K562 (cell line): ENCODE results near the gene SOBP. TPM values are rescaled to one million over a fixed set of nuclear protein-coding genes. Genes with fewer than 3 reads are reported as not detected.

Experiments
- ATAC-seq: fragments of 200-7000 bp; cut with Tn5 transposase; 3 replicates; pipeline ENCODE4 v1.9.1; 2020; ENCODE audit warnings: moderate library complexity
- BruUV-seq: library from RNA; stranded (reverse); fragments of 400-500 nt; replicated peaks from 2 replicates; lab custom pipeline; 2021; lab: Mats Ljungman, UMichigan
- CTCF ChIA-PET: fragments of 300-600 bp; formaldehyde crosslinking; extraction: SDS; loops from one replicate; lab custom pipeline; 2021; ENCODE audit warnings: low intra/inter-chr PET ratio; lab: Yijun Ruan, JAX
- POLR2A ChIA-PET: fragments of 300-600, 350-650 bp; sonication (Branson Sonifier 250); formaldehyde crosslinking; extraction: SDS; loops from one replicate; lab custom pipeline; 2021; ENCODE audit warnings: antibody characterized with exemption, inconsistent platforms; lab: Yijun Ruan, JAX
- DNase-seq, 4 experiments: peaks; one replicate each; pipeline versions ENCODE4 v3.0.0 to v3.0.0-alpha.2; 2011 to 2018; ENCODE audit warnings: low spot score in 3 of 4, mixed read lengths in 3 of 4; ENCODE audit errors: extremely low read depth in 1 of 4
- FAIRE-seq: peaks from 2 replicates; lab custom pipeline; 2011; peaks lifted over from hg19 to GRCh38; lab: Jason Lieb, UNC
- H2AFZ ChIP-seq: 2 replicates; pipeline ENCODE4 v1.6.0; 2011; ENCODE audit warnings: low read depth, low read length, control low read depth, inconsistent platforms
- H3K27ac ChIP-seq: fragments of 200-600 bp; 3 replicates; pipeline ENCODE4 v1.8.0; 2011; ENCODE audit warnings: low read depth, mild to moderate bottlenecking, control low read depth, inconsistent platforms, low read length, moderate library complexity, mixed read lengths; ENCODE audit errors: extremely low read depth
- H3K27me3 ChIP-seq, 2 experiments: fragments of 300-600 bp in 1 of 2; 2 replicates in 1 of 2; 3 replicates in 1 of 2; pipeline versions ENCODE4 v1.6.0 to v1.8.0; 2011; ENCODE audit warnings: inconsistent platforms in 2 of 2, low read length in 2 of 2, mild to moderate bottlenecking in 1 of 2, mixed read lengths in 1 of 2, moderate library complexity in 1 of 2; ENCODE audit not compliant: control insufficient read depth in 2 of 2, insufficient read depth in 2 of 2
- H3K36me3 ChIP-seq: fragments of 300-600 bp; 3 replicates; pipeline ENCODE4 v1.8.0; 2011; ENCODE audit warnings: mild to moderate bottlenecking, low read length, inconsistent platforms; ENCODE audit not compliant: control insufficient read depth, insufficient read depth
- H3K4me1 ChIP-seq, 2 experiments: fragments of 200-600 bp in 1 of 2; replicated peaks in 1 of 2; 2 replicates in 1 of 2; 3 replicates in 1 of 2; pipeline versions ENCODE4 v1.5.1 to v1.8.0; 2011; ENCODE audit warnings: inconsistent platforms in 2 of 2, low read length in 2 of 2, mild to moderate bottlenecking in 1 of 2, mixed read lengths in 1 of 2, moderate library complexity in 1 of 2; ENCODE audit not compliant: control insufficient read depth in 2 of 2, insufficient read depth in 2 of 2
- H3K4me2 ChIP-seq: 2 replicates; pipeline ENCODE4 v1.6.1; 2011; ENCODE audit warnings: low read length, control low read depth, inconsistent platforms, mixed read lengths; ENCODE audit not compliant: insufficient read depth
- H3K4me3 ChIP-seq: fragments of 200-600 bp; sonication (generic), shearing (Covaris generic); 2 replicates; pipeline ENCODE4 v1.5.1; 2016; ENCODE audit warnings: control low read depth, inconsistent platforms
- H3K79me2 ChIP-seq: fragments of 200-600 bp; 3 replicates; pipeline ENCODE4 v1.8.0; 2011; ENCODE audit warnings: low read length, inconsistent platforms; ENCODE audit not compliant: control insufficient read depth, insufficient read depth
- H3K9ac ChIP-seq, 2 experiments: 2 replicates each; pipeline versions ENCODE4 v1.6.0 to v1.6.1; 2011; ENCODE audit warnings: low read depth in 2 of 2, low read length in 2 of 2, control low read depth in 1 of 2, inconsistent platforms in 1 of 2, mild to moderate bottlenecking in 1 of 2, mixed read lengths in 1 of 2; ENCODE audit not compliant: insufficient read depth in 1 of 2
- H3K9me1 ChIP-seq: one replicate; pipeline ENCODE4 v1.6.0; 2011; ENCODE audit warnings: inconsistent platforms, mild to moderate bottlenecking, low read length, moderate library complexity; ENCODE audit not compliant: control insufficient read depth, insufficient read depth
- H3K9me3 ChIP-seq: replicated peaks from 2 replicates; pipeline ENCODE4 v1.5.1; 2011; ENCODE audit warnings: low read depth, low read length, inconsistent platforms; ENCODE audit not compliant: control insufficient read depth, insufficient read depth
- H4K20me1 ChIP-seq: replicated peaks from 2 replicates; pipeline ENCODE4 v1.6.1; 2011; ENCODE audit warnings: low read length, inconsistent platforms, mixed read lengths; ENCODE audit not compliant: control insufficient read depth, insufficient read depth
- DDX20 ChIP-seq: fragments of 450-650 bp; IDR thresholded peaks from 2 replicates; pipeline ENCODE4 v1.6.1; 2016; ENCODE audit warnings: missing genetic modification characterization, low read depth, mild to moderate bottlenecking, missing compliant biosample characterization, moderate library complexity
- ILF3 ChIP-seq: fragments of 450-650 bp; IDR thresholded peaks from 2 replicates; pipeline ENCODE4 v1.6.1; 2018; ENCODE audit warnings: antibody characterized with exemption, mild to moderate bottlenecking, moderate library complexity, borderline replicate concordance
- PHTF2 ChIP-seq: fragments of 250-450 bp; sonication (Bioruptor Pico); IDR thresholded peaks from 2 replicates; pipeline ENCODE4 v1.5.0; 2021; ENCODE audit warnings: mild to moderate bottlenecking
- ZNF592 ChIP-seq: fragments of 450-650 bp; IDR thresholded peaks from 2 replicates; pipeline ENCODE4 v1.6.1; 2017; ENCODE audit warnings: antibody characterized with exemption, mild to moderate bottlenecking
- whole genome bisulfite sequencing: fragments of 100-300 bp; shearing (Covaris generic); methylation state at CpG from one replicate; pipeline ENCODE4 v1.1.6; 2016; ENCODE audit warnings: low coverage, mixed read lengths; ENCODE audit not compliant: insufficient coverage; ENCODE audit errors: missing lambda C conversion rate; 5-methylcytosine and 5-hydroxymethylcytosine counted together
- in situ Hi-C: fragments of 300-500 bp; cut with MboI; formaldehyde crosslinking; loops from 4 replicates; pipeline ENCODE4 v1.15.0; 2018; ENCODE audit warnings: inconsistent platforms, mixed read lengths
- intact Hi-C: fragments of 100-400 bp; cut with micrococcal nuclease; formaldehyde crosslinking; loops from 2 replicates; pipeline ENCODE4 v1.14.2; 2022
- polyA plus RNA-seq, 8 experiments: library from polyadenylated mRNA; depleted of rRNA in 4 of 8; stranded (reverse) in 5 of 8; unstranded in 3 of 8; fragments of >200 nt; fragmentation: Nextera tagmentation in 2 of 8; fragmentation: Illumina TruSeq in 1 of 8; extraction: Ambion mirVana in 2 of 8; extraction: Trizol in 1 of 8; gene quantifications; 2 replicates each; pipeline versions ENCODE4 v1.2.1 to v1.2.3, GENCODE V29; 2011 to 2014; ENCODE audit warnings: inconsistent platforms in 1 of 8, missing spikeins in 1 of 8
- total RNA-seq, 7 experiments: library from RNA; depleted of rRNA in 6 of 7; stranded (reverse); fragments of >200 nt in 6 of 7; fragmentation: Illumina TruSeq in 2 of 7; extraction: Trizol in 2 of 7; gene quantifications; 2 replicates each; pipeline versions ENCODE4 v1.2.1 to v1.2.3, GENCODE V29; 2011 to 2021; ENCODE audit warnings: low replicate concordance in 1 of 7

Gene SOBP
- total and polyA plus RNA-seq, 9 of the 15 experiments (the other 6 are each of a cell fraction or from before 2014, with no cell fraction given), result 0.16 TPM; not detected in 8

GRCh38 chr6:107592806-107593205 is 102.9 kb downstream of the SOBP start:
- no peaks in the 10 kb centered on the region for H3K9me1 ChIP-seq
- DNase-seq, result no peak
- no peak for ATAC-seq
- H3K27ac ChIP-seq, result no peak overlapping the region
- no peaks in the 10 kb centered on the region for H3K79me2 ChIP-seq
- in situ Hi-C loops (no loop called here), intact Hi-C loops (no loop called here)
- FAIRE-seq, result no peak
- H3K27me3 ChIP-seq, result peaks cover 4 to 13% of the 10 kb centered on the region in 2 experiments; a peak in 4 of 5 replicates
- H4K20me1 ChIP-seq, result no peaks in the 10 kb centered on the region; the same call in 1 of the 2 replicates
- TF ChIP-seq ZNF592 (no peak), ILF3 (no peak), PHTF2 (CRISPR knock-in tag) (no peak), DDX20 (tag) (no peak)
- ChIA-PET POLR2A (no interaction called here), CTCF (no interaction called here)
- H3K4me2 ChIP-seq, result no peak overlapping the region
- no peaks in the 10 kb centered on the region for H3K36me3 ChIP-seq
- 0% methylated on average over 2 of the region's 2 CpGs for WGBS
- no peak overlapping the region for H3K4me3 ChIP-seq
- no TSS peak for BruUV-seq
- H3K9ac ChIP-seq, result no peak overlapping the region
- H2AFZ ChIP-seq, result no peak overlapping the region
- no peaks in the 10 kb centered on the region for H3K4me1 ChIP-seq
- H3K9me3 ChIP-seq, result no peaks in the 10 kb centered on the region
